Calu3 (cell line): ENCODE results near the gene CDYL. TPM values are rescaled to one million over a fixed set of nuclear protein-coding genes. Genes with fewer than 3 reads are reported as not detected.

Experiments
- BruUV-seq: library from RNA; stranded (reverse); fragments of 400-500 nt; replicated peaks from 2 replicates; lab custom pipeline; 2021; lab: Mats Ljungman, UMichigan
- CTCF ChIA-PET: fragments of 300-600 bp; sonication (Branson Sonifier 250); formaldehyde crosslinking; loops from one replicate; lab custom pipeline; 2022; ENCODE audit warnings: antibody characterized with exemption; lab: Charles Lee
- DNase-seq: peaks from one replicate; pipeline ENCODE4 v3.0.0; 2022
- H3K27ac Mint-ChIP-seq: one replicate; pipeline ENCODE4 v1.8.0; 2022; ENCODE audit warnings: mixed read lengths; ENCODE audit not compliant: unreplicated experiment
- H3K27me3 Mint-ChIP-seq: one replicate; pipeline ENCODE4 v1.8.0; 2022; ENCODE audit warnings: mixed read lengths; ENCODE audit not compliant: unreplicated experiment
- H3K36me3 Mint-ChIP-seq: one replicate; pipeline ENCODE4 v1.8.0; 2022; ENCODE audit warnings: mild to moderate bottlenecking, moderate library complexity, mixed read lengths; ENCODE audit not compliant: insufficient read depth, unreplicated experiment
- H3K4me1 Mint-ChIP-seq: one replicate; pipeline ENCODE4 v1.8.0; 2022; ENCODE audit warnings: mild to moderate bottlenecking, low read depth, mixed read lengths; ENCODE audit not compliant: unreplicated experiment
- H3K4me3 Mint-ChIP-seq: one replicate; pipeline ENCODE4 v1.8.0; 2022; ENCODE audit warnings: mild to moderate bottlenecking, low read depth, moderate library complexity, mixed read lengths; ENCODE audit not compliant: unreplicated experiment
- H3K9me3 Mint-ChIP-seq: one replicate; pipeline ENCODE4 v1.8.0; 2022; ENCODE audit warnings: low read depth, mixed read lengths; ENCODE audit not compliant: unreplicated experiment
- CTCF ChIP-seq: fragments of 200-600 bp; IDR thresholded peaks from one replicate; pipeline ENCODE4 v1.8.0; 2022; ENCODE audit warnings: antibody characterized with exemption; ENCODE audit not compliant: unreplicated experiment
- intact Hi-C: fragments of 100-400 bp; cut with micrococcal nuclease; formaldehyde crosslinking; loops from one replicate; pipeline ENCODE4 v1.10.0; 2022; ENCODE audit not compliant: unreplicated experiment
- total RNA-seq: library from RNA; stranded (reverse); gene quantifications from 2 replicates; pipeline ENCODE4 v1.2.3, GENCODE V29; 2022

The CDYL gene
- total RNA-seq, 1 experiment from 2014 or later, result 48.9 TPM

GRCh38 chr6:4885341-4885933 is 109.2 kb downstream of the CDYL start:
- Mint-ChIP-seq H3K36me3 (no peaks in the 10 kb centered on the region), H3K4me1 (peaks cover under 1% of the 10 kb centered on the region), H3K27me3 (no peaks in the 10 kb centered on the region), H3K27ac (no peak overlapping the region), H3K9me3 (no peaks in the 10 kb centered on the region), H3K4me3 (no peak overlapping the region)
- intact Hi-C loops, result no loop called here
- BruUV-seq, result no TSS peak
- TF ChIP-seq CTCF, result no peak
- DNase-seq, result no peak
- CTCF ChIA-PET, result no interaction called here

- DNase-seq, result no peak
- H3K4me3 Mint-ChIP-seq, result no peak overlapping the region
- intact Hi-C loops, result no loop called here
Measured at GRCh38 chr6:4888841-4889240, 112.6 kb downstream of the CDYL start.

GRCh38 chr6:4889701-4890100 is 113.5 kb downstream of the CDYL start:
- no peak overlapping the region for H3K4me3 Mint-ChIP-seq
- H3K27ac Mint-ChIP-seq, result no peak overlapping the region
- no peaks in the 10 kb centered on the region for H3K27me3 Mint-ChIP-seq
- H3K9me3 Mint-ChIP-seq, result no peaks in the 10 kb centered on the region
- BruUV-seq, result no TSS peak
- H3K4me1 Mint-ChIP-seq, result no peaks in the 10 kb centered on the region
- TF ChIP-seq CTCF, result no peak
- peaks cover 5% of the 10 kb centered on the region for H3K36me3 Mint-ChIP-seq
- CTCF ChIA-PET, result no interaction called here
- DNase-seq, result no peak
- intact Hi-C loops, result no loop called here

More at GRCh38 chr6:4888841-4889240, 112.6 kb downstream of the CDYL start:
- CTCF ChIA-PET, result no interaction called here
- no peaks in the 10 kb centered on the region for H3K9me3 Mint-ChIP-seq
- no peak for TF ChIP-seq CTCF
- no peaks in the 10 kb centered on the region for H3K4me1 Mint-ChIP-seq
- BruUV-seq, result no TSS peak
- H3K27me3 Mint-ChIP-seq, result no peaks in the 10 kb centered on the region
- peaks cover 5% of the 10 kb centered on the region for H3K36me3 Mint-ChIP-seq
- H3K27ac Mint-ChIP-seq, result no peak overlapping the region

GRCh38 chr6:4890191-4890590 is 114.0 kb downstream of the CDYL start:
- no peak for DNase-seq
- no peak for TF ChIP-seq CTCF
- Mint-ChIP-seq H3K9me3 (no peaks in the 10 kb centered on the region), H3K27ac (no peak overlapping the region), H3K36me3 (peaks cover 5% of the 10 kb centered on the region), H3K4me3 (no peak overlapping the region), H3K27me3 (no peaks in the 10 kb centered on the region), H3K4me1 (no peaks in the 10 kb centered on the region)
- intact Hi-C loops, result no loop called here
- no TSS peak for BruUV-seq
- CTCF ChIA-PET, result no interaction called here
